ENCODE results near the gene ZFYVE19.

The ZFYVE19 gene

DNA sequence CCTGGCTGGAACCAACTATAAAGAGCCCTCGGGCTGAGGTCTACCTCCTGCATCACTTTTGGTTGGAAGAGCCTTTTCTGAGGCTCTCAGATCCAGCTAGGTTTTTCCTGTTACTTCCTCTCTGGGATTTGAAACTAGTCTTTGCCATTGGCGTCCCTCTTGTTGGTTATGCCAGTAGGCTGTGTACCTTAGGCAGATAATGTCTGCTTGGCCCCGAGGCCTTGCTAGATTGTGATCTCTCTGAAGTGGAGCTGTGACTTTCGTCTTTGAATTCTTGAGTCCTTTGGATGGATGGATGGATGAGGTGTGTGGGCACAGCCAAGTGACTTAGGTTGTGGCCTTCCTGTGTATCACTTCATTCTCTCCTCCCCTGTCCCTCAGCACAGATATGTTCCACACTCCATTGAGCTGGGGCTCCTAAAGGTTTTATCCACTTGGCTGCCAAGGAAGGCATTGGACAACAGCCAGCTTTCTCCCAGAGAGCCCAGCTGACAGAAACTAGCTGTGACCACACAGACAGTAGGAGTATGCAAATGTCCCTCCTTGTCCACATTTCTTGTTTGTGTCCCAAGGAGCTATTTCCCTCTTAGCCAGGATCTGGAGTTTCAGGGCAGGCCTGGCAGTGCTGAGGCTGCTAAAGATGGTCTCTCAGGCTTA lies 8.3 kb downstream of the ZFYVE19 start:
- no peak for DNase-seq

DNA sequence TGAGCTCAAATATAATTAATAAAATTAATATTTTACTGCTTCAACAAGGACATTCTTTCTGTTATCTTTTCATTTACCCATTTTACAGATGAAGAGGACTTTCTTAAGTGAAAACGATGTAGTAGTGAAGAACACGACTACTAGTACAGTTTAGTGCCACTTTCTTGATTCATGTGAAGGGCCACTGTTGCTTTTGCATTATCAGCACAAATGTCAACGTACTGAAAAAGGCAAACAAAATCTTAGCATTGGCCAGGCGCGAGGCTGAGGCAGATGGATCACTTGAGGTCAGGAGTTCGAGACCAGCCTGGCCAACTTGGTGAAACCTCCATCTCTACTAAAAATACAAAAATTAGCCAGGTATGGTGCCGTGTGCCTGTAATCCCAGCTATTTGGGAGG lies 12.2 kb downstream of the ZFYVE19 start:
- DNase-seq: no peak

DNA sequence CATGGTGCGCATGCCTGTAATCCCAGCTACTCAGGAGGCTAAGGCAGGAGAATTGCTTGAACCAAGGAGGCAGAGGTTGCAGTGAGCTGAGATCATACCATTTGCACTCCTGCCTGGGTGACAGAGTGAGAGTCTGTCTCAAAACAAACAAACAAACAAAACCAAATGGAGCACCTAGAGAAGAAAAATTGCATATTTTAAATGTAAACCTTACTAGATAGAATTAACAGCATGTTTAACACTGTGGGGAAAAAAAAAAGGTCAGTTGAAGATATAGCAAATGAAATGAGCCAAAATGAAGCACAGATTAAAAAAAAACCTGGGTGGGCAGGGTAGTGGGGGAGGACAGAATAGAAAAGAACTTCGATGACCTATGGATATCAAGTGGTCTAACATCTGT lies 14.3 kb downstream of the ZFYVE19 start:
- no peak for DNase-seq

DNA sequence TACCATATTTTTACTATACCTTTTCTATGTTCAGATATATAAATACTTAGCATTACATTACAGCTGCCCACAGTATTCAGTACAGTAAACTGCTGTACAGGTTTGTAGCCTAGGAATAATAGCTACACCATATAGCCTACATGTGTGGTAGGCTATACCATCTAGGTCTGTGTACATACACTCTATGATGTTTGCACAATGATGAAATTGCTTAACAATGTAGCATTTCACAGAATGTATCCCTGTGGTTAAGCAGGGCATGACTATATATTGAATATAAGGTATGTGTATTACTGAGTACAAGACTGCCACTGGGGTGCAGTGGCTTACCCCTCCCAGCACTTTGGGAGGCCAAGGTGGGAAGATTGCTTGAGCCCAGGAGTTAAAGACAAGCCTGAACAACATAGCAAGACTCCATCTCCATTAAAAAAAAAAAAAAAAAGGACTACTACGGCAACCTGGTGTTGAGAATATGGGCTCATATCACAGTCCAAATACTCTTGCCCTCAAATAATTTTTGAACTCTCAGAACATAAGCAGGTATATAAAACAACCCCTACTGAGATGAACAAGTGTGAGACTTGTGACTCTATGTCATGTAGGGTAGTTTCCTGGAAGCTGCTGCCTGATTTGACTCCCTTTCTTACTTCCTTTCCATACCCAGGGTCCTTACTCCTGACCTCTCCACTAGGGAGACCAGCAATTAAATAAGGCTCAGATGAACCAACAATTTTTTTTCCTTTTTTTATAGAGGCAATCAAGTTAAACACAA lies 16.9 kb downstream of the ZFYVE19 start:
- no peak for DNase-seq

DNA sequence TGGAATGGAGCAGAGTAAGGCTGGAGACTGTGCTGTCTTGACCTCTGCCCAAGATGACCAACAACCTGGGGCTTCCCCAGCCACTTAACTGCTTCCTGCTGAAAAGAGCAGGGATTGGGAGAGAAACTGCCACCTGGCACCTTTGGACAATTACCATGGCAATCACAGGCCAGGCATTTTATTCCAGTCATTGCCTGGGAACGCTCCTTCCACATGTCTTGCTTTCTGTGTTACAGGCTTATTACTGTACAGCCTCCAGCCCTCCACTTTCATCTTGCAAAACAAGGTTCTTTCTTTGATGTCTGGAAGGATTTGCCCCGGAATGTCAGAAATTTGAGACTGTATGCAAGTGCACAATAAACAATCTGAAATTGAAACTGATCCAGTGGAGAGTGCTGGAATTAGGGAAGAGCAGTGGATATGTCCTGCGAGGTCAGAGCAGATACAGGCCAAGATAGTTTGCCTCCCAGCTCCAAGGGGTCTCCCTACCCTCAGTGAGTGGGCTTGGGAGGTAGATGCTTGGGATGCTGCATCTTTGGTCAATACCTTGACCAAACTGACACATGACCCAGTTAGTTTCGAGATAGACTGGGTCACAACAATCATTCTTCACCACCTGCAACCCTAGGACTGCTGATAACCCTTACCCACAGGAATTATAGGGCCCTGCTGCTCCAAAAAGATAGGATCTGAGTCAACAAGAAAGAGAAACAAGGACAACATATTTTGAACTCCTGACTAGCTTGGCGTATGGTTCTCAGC lies 19.0 kb downstream of the ZFYVE19 start:
- DNase-seq: no peak

DNA sequence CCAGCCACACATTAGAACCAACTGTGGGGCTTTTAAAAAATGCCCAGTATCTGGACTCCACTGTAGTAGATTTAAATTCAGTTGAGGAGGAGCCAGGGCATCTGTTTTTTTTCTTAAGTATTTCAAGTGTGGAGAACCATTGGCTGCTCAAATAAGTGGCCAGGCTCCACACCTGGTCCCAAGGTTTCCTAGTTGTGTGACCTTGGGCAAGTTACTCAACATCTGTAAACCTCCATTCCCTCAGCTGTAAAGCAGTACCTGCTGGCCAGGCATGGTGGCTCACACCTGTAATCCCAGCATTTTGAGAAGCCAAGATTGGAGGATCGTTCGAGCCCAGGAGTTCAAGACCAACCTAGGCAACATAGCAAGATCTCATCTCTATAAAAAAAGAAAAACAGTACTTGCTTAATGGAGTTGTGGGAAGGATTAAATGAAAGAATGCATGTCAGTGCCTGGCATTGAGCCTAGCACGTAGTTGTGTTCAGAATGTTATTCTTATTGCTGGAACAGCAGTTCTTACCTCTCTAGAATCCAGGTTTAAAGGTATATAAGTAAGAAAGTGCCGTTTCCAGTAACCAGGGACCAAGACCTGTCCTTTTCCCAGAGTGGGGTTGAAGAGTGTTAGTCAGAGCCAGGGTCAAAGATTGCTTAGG lies 19.7 kb downstream of the ZFYVE19 start:
- DNase-seq: no peak

DNA sequence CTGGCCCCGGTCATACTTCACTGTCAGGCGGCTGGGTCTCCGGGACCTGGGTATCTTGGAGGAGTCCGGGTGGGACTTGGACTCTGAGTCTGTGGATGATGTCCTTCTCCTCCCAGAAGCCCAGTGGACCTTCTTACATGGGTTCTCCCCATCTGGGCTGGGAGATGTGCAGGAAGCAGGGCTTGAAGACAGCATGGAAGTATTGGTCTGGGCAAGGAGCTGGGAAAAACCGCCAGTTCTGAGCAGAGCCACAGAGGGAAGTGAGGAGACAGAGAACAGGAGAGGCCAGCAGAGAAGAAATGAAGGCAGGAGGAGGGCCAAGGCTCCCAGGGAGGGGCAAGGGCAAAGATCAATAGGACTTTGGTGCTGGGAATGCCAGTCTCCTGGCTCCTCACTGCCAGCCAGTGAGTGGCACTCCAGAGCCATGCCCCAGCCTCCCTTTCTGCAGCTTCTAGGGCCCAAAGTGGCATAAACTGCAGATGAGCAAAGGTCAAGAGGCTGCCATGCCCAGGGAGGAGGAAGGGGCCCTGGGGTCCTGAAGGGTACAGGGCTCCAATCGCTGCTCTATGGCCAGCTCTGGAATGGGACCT lies 21.7 kb downstream of the ZFYVE19 start, which contains the start of gene PPP1R14D:
Gene PPP1R14D, minus strand, starts transcription at position 262 of the 590 bp plus-strand sequence. Its CDS starts 67 bp downstream, at position 195.
- no peak for DNase-seq

DNA sequence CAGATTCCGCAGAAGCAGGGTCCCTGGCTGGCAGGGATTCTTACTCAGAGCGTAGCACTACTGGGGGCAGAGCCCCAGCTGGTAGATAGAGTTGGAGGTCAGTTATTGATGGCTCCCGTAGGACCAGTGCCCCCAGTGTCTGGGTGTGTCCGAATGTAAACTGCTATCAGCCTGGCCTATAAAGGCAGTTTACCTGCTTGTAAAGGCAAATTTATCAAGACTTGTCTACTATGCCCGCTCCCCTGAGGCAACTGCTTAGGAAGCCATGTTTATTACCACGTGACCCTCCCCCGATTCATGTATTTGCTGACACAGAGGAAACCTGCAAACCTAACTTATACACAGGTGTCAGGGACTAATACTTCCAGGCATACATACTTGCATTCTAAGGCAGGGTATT lies 22.2 kb downstream of the ZFYVE19 start:
- DNase-seq: no peak

DNA sequence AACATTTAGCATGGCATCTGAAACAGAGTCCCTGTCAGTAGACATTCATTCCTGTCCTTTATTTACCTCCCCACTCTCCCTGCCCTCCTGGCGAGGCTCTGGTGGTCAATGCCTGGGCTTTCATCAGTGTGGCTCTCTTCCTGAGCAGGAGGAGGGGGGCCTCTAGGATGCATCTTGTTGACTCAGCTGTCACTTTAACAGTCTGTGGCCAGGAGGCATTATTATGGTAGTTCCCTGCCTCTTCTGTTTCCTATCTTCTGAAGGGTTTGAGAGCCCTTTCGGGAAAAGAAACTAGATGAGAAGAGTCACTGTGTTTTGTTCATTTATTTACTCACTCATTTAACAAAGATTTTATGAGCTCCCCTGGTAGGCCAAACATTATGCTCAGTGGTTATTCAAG lies 24.0 kb downstream of the ZFYVE19 start:
- DNase-seq: no peak

DNA sequence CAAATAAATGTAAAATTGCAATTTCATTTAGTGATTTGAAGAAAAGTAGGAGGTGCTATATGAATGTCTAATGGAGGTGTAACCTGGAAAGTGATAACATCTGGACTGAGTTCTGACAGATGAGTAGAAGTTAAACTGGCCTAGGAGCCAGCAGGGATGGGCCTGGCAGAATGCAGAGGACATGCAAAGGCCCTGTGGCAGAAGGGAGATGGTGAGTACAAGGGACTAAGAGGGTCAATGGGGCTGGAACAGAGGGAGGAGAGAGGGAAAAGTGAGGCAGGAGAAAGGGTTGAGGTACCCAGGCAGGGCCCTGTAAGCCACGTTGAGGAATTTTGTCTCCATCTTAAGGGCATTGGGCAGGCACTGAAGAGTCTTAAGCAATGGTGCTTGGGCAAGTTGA lies 25.0 kb downstream of the ZFYVE19 start:
- DNase-seq: no peak

DNA sequence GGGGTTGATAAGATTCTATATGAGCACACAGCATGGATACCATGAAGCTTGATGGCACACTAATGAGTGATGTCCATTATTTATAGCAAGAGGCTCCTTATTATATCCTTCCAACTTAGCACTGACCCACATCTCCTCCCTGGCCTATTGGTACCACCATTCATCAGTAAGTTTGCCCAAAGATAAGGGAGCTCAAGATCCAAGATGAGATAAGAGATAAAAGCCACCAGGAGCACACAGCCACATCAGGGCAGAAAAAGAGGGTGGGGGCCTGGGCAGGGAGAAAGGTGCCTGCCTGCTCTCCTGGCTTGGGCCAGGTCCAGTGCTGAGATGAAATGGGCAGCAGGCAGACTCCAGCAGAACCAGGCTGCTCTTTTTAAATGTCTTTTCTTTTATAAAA lies 26.0 kb downstream of the ZFYVE19 start:
- DNase-seq: no peak

DNA sequence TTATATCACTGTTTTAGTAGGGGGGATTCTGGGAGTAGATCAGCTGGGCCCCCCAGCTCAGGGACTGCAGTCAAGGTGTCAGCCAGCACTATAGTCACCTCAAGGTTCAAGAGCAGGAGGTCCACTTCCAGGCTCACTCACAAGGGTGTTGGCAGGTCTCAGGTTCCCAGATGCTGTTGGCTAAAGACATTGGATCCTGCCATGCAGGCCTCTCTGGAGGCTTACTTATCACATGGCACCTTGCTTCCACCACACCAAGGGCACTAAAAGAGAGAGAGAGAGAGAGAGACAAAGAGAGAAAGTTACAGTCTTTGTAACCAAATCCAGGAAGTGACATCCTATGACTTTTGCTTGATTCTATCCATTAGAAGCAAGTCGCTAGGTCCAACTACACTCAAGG lies 29.1 kb downstream of the ZFYVE19 start:
- DNase-seq: no peak

DNA sequence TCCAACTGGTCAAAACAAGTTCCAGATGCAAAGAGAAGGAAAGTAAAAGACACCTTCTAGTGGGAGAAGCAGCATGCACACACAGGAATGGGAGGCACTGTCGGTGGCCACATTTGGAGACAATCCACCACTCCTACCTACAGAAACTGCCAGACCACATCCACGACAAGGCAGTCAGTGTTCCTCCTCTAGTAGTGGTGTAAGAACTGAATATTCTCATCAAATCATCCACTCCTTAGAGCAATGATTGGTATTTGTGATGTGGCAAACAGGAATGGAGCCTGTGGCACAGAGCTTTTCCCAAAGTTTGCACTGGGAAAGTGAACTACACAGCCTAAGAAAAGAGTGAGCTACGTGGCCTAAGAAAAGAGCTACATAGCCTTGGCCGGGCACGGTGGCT lies 31.9 kb downstream of the ZFYVE19 start:
- DNase-seq: no peak

DNA sequence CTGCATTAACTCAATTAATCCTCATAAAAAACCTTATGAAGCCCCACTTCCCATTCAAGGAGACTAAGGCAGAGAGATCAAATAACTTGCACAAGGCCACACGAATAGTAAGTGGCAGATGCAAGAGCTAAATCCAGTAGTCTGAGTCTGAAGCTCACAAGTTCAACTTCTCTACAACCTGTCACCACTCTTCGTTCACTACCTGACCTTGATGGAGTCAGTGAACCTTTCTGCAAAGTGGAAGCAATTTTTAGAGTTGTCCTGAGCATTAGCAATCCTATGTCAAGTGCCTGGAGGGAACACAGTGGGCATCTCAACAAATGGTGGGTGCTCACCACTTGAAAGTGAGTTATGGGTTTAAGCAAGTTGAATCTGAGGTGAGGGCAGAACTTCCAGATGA lies 34.9 kb downstream of the ZFYVE19 start:
- DNase-seq: no peak

DNA sequence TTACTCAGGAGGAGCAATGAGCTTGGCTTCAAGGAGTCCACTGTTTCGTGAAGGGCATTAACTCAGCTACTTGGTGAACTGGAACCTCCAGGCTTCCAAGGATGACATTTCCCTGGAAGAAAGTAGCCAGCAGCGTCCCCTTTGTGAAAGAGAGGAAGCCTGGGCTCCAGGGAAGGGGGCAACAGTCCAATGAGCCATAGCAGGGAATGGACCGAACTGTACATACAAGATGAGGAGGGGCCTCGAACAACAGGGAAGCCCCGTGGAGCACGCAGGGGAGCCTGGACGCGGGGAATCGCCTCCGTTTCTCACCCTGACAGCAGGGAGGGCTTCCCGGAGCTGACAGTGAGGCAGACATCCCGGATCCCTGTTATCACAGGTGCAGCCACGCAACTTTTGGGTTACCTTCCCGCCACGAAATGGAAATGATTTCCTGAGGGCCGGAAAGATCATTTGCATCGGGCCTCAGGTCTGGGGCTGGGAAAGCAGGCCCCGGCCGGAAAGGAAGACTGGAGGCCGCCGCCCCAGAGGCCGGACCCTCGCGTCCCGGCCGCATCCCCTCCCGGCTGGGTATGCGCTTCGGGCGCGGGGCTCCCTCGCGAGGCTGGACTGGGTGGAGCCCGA lies 36.5 kb downstream of the ZFYVE19 start:
- no peak for DNase-seq

DNA sequence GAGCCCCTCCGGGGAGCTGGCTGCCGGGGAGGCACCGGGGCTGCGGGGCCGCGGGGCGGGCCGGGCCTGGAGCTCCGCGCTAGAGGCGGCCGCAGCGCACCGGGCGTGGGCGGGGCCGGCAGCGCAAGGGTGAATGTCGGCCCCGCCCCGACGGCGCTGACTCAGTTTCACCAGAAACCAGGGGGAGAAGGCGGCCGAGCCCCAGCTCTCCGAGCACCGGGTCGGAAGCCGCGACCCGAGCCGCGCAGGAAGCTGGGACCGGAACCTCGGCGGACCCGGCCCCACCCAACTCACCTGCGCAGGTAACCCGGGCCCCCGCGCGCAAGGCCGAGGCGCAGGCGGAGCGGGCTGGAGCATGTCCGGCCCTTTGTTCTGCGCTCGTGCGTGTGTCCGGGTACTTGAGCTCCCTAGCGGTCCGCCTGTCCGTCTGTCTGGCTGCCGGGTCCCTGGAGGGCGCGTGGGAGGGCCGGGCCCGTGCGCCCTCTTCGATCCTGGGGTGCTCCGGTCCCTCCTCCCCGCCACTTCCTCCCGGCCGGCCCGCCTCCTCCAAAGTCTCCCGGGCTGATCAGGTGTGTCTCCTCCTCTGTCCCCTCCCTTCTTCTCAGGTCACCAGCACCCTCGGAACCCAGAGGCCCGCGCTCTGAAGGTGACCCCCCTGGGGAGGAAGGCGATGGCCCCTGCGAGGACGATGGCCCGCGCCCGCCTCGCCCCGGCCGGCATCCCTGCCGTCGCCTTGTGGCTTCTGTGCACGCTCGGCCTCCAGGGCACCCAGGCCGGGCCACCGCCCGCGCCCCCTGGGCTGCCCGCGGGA lies 37.2 kb downstream of the ZFYVE19 start, which contains the start of gene SPINT1:
Gene SPINT1, plus strand, starts transcription at position 164 of the 811 bp plus-strand sequence. Its CDS starts 507 bp downstream, at position 671.
- peak; percentile 43 for DNase-seq

DNA sequence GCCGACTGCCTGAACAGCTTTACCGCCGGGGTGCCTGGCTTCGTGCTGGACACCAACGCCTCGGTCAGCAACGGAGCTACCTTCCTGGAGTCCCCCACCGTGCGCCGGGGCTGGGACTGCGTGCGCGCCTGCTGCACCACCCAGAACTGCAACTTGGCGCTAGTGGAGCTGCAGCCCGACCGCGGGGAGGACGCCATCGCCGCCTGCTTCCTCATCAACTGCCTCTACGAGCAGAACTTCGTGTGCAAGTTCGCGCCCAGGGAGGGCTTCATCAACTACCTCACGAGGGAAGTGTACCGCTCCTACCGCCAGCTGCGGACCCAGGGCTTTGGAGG lies 37.8 kb downstream of the ZFYVE19 start:
- peak; percentile 14 for DNase-seq

DNA sequence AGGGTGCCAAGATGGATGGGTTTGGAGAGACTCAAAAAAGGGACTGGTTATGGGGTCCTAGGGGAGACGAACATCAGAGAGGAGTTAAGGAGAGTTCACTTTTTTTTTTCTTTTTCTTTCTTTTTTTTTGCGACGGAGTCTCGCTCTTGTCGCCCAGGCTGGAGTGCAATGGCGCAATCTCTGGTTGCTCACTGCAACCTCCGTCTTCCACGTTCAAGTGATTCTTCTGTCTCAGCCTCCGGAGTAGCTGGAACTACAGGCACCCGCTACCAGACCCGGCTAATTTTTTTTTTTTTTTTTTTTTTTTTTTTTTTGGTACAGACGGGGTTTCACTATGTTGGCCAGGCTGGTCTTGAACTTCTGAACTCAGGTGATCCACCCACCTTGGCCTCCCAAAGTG lies 38.1 kb downstream of the ZFYVE19 start:
- no peak for DNase-seq

DNA sequence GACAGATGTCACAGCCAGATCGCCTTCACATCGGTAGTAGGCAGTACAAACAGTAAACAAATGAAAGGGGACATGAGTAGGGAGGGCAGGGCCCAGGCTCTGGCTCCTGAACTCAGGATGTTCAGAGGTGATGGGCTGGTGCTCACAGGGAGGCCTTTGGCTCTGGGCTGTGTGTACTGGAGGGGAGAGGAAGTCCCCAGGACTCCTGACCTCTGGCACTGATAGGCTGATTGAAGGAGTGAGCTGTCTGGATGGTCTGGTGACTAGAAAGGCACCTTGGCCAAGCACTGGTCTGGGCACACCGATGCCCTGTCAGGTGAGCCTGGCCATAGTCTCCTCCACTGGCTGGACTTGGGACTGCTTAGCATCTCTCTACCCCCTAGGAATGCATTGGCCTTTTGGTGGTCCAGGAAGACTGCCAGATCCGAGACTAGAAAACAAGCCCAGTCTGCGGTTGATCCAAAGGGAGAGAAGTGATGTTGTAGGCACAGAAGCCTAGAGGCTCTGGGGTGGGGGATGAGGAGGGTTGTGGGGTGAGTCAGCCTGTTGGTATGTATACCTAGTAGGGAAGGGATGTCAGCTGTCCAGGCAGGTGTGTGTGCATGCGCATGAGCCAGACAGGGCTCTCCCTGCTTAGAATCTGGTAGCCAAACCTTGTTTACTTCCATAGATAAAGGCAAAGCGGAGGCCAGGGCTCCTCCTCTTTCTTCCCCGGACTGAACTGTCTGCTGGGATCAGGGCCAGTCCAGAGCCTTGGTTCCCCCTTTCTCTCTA lies 38.8 kb downstream of the ZFYVE19 start:
- no peak for DNase-seq

DNA sequence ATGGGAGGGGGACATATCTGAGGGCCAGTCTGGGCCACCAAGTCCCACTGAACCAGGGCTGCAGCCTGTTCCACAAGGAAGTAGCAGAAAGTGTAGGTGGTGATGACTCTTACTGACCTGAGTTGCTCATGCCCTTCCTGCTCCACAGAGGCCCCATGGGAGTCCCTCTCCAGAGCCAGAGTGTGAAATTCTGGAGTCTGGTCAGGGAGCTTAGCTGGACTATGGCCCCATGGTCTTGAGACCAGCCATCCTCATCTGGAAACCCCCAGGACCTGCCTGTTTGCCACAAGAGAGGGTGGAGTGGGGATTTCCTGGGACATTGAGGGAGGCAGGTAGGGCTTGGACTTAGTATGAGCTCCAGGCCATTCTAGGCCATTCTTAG lies 39.9 kb downstream of the ZFYVE19 start:
- no peak for DNase-seq
